Astrocyte of the cerebellum (primary cell): ENCODE measurements around the gene GALR2.

Source experiments
- DNase-seq: peaks from one replicate; pipeline ENCODE4 v3.0.0-alpha.2; 2011; ENCODE audit warnings: low read depth
- H3K4me3 ChIP-seq: 2 replicates; pipeline ENCODE4 v1.5.1; 2011; ENCODE audit warnings: mild to moderate bottlenecking, low read depth, low read length, moderate library complexity
- in situ Hi-C: cut with HindIII; loops from 2 replicates; pipeline ENCODE4 v1.10.0; 2017; ENCODE audit warnings: low sequenced_read_pairs
- TF ChIP-seq, protein P1 (sequence below): IDR thresholded peaks from 2 replicates; pipeline ENCODE4 v1.5.1; 2012; ENCODE audit warnings: low read length, low read depth, moderate library complexity, mild to moderate bottlenecking; ENCODE audit errors: missing control alignments

The GALR2 gene

DNA sequence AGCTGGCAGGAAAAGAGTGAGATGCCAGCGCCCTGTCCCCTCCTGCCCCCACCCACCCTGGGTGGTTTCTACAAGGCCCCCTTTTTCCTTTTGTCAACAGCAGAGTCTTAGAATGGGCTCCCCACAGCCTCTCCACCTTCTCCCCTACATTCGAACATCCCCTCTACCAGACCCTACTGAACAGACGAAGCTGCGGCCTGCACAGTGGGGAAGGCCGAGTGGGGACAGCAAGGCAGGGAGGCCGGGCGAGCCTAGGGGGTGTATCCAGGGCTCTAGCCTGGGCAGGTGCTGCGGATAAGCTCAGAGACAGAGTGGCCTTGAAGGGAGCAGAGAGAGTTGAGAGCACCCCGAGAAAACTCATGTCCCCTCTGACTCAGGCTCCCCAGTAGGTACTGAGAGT, 11.8 kb downstream of the GALR2 start:
- TF ChIP-seq, protein P1, sequence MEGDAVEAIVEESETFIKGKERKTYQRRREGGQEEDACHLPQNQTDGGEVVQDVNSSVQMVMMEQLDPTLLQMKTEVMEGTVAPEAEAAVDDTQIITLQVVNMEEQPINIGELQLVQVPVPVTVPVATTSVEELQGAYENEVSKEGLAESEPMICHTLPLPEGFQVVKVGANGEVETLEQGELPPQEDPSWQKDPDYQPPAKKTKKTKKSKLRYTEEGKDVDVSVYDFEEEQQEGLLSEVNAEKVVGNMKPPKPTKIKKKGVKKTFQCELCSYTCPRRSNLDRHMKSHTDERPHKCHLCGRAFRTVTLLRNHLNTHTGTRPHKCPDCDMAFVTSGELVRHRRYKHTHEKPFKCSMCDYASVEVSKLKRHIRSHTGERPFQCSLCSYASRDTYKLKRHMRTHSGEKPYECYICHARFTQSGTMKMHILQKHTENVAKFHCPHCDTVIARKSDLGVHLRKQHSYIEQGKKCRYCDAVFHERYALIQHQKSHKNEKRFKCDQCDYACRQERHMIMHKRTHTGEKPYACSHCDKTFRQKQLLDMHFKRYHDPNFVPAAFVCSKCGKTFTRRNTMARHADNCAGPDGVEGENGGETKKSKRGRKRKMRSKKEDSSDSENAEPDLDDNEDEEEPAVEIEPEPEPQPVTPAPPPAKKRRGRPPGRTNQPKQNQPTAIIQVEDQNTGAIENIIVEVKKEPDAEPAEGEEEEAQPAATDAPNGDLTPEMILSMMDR: no peak
- H3K4me3 ChIP-seq: no peak overlapping the region
- in situ Hi-C loops: no loop called here
- DNase-seq: no peak

DNA sequence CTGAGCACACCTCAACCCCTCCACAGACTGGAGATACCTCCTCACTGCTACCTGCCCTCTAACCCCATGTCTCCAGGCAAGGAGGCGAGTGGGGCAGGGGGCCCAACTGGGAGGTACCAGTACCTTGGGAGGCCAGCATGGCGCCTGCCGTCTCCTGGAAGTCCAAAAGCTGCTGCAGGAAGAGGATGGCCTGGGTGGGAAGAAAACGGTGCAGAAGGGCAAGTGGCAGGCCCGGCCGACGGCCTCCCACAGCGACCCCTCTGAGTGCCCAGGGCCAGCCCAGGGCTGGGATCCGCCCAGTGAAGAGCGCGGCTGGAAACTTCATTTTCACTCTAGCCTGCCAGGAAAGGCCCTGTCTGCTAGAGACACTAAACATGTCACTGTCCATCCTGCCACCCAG, 12.9 kb downstream of the GALR2 start:
- in situ Hi-C loops: no loop called here
- no peak overlapping the region for H3K4me3 ChIP-seq
- TF ChIP-seq, protein P1: no peak
- no peak for DNase-seq

DNA sequence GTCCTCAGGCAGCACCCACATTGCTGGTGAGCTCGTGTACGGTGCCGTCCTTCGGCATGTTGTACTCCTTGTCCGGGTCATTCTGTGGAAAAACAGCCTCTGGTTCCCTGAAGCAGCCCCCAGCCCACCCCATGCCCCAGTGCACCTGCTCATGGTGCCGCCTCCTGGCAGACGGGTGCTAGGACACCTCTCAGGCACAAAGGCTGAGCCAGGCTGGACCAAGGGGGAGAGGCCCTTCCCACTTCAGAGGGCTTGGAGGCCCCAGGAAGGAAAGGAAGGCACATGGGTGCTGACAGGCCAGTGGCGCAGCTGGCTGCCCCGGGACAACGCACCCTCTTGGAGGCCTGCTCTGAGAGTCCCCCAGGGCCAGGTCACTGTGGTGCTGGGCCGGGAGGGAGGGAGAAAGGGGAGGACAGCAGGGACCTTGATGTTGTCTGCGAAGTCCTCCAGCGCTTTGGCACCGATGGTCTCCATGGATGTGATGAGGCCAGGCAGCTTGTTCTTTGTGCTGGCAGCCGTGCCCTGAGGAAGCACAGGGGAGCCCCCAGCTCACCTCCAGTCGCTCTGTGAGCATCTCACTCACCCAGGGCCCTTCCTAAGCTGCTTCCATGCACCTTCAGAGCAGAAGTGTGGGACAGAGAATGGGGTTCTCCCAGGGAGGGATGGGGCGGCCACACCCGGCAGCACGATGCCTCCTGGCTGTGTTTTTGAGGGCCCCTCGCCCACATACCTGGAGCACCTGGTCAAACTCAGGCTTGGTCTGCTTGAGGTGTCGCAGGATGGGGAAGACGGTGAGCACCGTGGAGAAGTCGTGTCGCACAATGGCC, 13.7 kb downstream of the GALR2 start:
- no peak overlapping the region for H3K4me3 ChIP-seq
- DNase-seq: no peak
- in situ Hi-C loops: no loop called here
- TF ChIP-seq, protein P1: no peak

DNA sequence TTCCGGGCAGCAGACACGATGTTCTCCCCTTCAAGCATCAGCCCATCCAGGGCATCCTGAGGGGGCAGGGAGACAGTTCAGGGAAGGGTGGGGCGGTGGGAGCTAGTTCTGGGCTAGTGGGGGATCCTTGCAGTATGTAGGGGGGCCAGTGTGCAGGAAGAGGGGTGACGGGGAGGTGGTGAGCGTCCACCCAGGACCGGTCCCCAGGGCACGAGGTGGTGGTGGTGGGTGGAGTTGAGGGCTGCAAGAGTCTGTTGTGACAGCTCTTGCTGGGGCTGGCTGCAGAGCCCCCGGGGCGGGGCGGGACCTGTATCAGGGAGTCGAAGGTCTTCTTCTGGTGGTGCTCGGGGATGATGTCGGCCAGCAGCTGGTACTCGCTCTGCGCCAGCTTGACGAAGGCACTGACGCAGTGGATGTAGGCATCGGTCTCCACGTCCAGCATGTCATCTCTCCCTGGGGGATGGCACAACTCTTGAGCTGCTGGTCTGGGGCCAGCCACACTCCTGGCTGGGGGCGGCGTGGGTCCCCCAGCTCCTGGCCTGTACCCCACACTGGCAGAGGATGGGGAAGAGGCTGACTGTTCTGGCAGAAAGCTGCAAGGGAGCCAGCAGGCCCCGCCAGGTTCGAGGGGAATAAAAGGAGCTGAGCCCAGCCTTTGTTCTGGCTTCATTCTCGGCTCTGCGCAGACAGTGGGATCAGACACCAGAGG, 14.4 kb downstream of the GALR2 start:
- no peak for DNase-seq
- H3K4me3 ChIP-seq: no peak overlapping the region
- TF ChIP-seq, protein P1: no peak
- in situ Hi-C loops: no loop called here

DNA sequence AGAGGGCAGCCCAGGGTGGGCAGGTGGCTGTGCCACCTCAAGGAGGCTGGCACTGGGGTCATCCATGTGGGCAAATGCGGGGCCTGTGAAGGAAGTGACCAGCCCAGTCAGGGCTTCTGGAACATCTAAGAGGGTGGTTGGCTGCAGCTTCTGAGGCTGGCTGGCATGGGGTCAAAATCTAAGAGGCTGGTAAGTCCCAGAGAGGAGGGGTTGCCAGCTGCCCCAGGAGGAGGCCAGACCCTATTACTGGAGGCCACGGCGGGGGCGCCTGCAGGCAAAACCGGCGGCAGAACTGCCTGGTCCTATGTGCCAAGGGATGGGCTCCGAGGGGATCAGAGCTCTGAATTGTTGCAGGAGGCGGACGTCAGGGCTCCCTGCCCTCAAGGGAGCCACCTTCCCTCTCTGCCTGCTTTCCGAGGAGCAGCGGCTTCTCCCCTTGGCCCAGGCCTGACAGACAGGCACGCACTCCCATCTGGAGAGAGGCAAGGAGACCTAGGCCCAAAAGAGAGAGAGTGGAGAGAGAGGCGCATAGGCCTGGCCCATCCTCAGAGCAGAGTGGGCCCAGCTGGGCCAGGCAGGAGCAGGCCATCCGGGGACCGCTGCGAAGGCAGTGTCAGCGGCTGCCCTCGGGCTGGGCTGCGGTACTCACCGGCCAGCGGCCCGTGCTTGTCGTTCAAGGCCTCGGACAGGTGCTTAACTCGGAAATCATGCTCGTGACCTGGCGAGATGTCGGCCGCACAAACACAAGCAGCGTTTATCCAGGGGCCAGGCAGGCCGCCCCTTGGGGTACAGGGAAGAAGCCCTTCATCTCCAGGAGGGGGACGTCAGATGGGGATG, 15.3 kb downstream of the GALR2 start:
- DNase-seq: no peak
- H3K4me3 ChIP-seq: no peak overlapping the region
- in situ Hi-C loops: no loop called here
- TF ChIP-seq, protein P1: no peak

DNA sequence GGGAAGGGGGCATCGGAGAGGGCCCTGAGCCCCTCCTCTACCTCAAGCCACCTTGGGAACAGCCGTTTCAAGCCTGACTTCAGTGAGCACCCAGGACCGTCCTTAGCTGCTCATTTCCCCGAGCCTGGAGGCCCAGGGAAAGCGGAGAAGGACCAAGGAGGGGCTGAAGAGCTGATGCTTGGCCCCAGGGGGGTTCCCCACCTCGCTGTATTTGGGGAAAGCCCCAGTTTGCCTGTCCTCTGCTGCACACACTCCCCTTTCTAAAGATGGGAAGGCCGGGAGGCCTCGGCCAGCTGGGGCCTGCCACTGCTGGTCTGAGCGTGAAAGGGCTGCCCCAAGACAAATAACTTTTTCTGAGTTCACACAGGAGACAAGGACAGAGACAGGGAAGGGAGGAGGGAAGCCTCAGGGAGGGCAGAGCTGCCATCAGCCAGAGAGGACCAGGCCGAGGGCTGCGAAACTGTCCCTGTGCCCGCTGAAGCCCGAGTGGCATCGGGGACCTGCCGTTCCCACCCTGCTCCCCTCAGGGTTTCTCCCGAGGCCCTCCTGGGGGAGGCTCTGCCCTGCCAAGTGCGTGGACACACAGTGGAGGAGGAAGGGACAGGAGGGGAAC, 16.0 kb downstream of the GALR2 start:
- no peak overlapping the region for H3K4me3 ChIP-seq
- in situ Hi-C loops: no loop called here
- DNase-seq: no peak

More for the DNA sequence above, 16.0 kb downstream of the GALR2 start:
- TF ChIP-seq, protein P1: no peak
